Bronchial epithelial cell (primary cell): ENCODE results near the gene TBC1D22A. TPM values are rescaled to one million over a fixed set of nuclear protein-coding genes. Genes with fewer than 3 reads are reported as not detected.
A peak's percentile ranks its signal among the peaks of the same experiment; 100 is the strongest.

ENCODE experiments used
- DNase-seq: peaks from one replicate; pipeline ENCODE4 v3.0.0-alpha.2; 2010; ENCODE audit warnings: low read depth
- FAIRE-seq: peaks from 2 replicates; lab custom pipeline; 2011; peaks lifted over from hg19 to GRCh38; lab: Jason Lieb, UNC
- H3K27me3 ChIP-seq: 2 replicates; pipeline ENCODE4 v1.5.1; 2011; ENCODE audit warnings: low read length; ENCODE audit not compliant: control insufficient read depth, insufficient read depth
- H3K36me3 ChIP-seq: 2 replicates; pipeline ENCODE4 v1.5.1; 2011; ENCODE audit warnings: low read length; ENCODE audit not compliant: control insufficient read depth, insufficient read depth
- H3K4me3 ChIP-seq: 2 replicates; pipeline ENCODE4 v1.5.1; 2011; ENCODE audit warnings: mild to moderate bottlenecking, low read depth, low read length, control low read depth
- CTCF ChIP-seq: IDR thresholded peaks from 2 replicates; pipeline ENCODE4 v1.5.1; 2011; ENCODE audit warnings: mild to moderate bottlenecking, moderate library complexity, low read length, control low read depth, inconsistent platforms; ENCODE audit not compliant: insufficient read depth, severe bottlenecking
- total RNA-seq: library from RNA; depleted of rRNA; stranded (reverse); fragments of >200 nt; gene quantifications from 2 replicates; pipeline ENCODE4 v1.2.1, GENCODE V29; 2014

TBC1D22A gene
- total RNA-seq, 1 donor from 2014 or later = 10.0 TPM

GRCh38 chr22:47084226-47084625, 321.8 kb downstream of the TBC1D22A start:
- H3K36me3 ChIP-seq = no peaks in the 10 kb centered on the region
- TF ChIP-seq CTCF = no peak
- FAIRE-seq (no peak), DNase-seq (no peak)
- H3K27me3 ChIP-seq = no peaks in the 10 kb centered on the region
- no peak overlapping the region for H3K4me3 ChIP-seq

- H3K27me3 ChIP-seq = no peaks in the 10 kb centered on the region
- no peak for TF ChIP-seq CTCF
- no peak for FAIRE-seq
- no peak for DNase-seq
- no peak overlapping the region for H3K4me3 ChIP-seq
- no peaks in the 10 kb centered on the region for H3K36me3 ChIP-seq
Measured at GRCh38 chr22:47086596-47087248, 324.3 kb downstream of the TBC1D22A start.

- no peak overlapping the region for H3K4me3 ChIP-seq
- no peak for TF ChIP-seq CTCF
- no peaks in the 10 kb centered on the region for H3K27me3 ChIP-seq
- FAIRE-seq (no peak), DNase-seq (no peak)
- no peaks in the 10 kb centered on the region for H3K36me3 ChIP-seq
Measured at GRCh38 chr22:47088480-47089158, 326.2 kb downstream of the TBC1D22A start.

GRCh38 chr22:47089374-47089773, 326.9 kb downstream of the TBC1D22A start:
- Histone ChIP-seq H3K4me3 (no peak overlapping the region), H3K27me3 (no peaks in the 10 kb centered on the region), H3K36me3 (no peaks in the 10 kb centered on the region)
- FAIRE-seq = no peak
- TF ChIP-seq CTCF = no peak
- no peak for DNase-seq

DNA sequence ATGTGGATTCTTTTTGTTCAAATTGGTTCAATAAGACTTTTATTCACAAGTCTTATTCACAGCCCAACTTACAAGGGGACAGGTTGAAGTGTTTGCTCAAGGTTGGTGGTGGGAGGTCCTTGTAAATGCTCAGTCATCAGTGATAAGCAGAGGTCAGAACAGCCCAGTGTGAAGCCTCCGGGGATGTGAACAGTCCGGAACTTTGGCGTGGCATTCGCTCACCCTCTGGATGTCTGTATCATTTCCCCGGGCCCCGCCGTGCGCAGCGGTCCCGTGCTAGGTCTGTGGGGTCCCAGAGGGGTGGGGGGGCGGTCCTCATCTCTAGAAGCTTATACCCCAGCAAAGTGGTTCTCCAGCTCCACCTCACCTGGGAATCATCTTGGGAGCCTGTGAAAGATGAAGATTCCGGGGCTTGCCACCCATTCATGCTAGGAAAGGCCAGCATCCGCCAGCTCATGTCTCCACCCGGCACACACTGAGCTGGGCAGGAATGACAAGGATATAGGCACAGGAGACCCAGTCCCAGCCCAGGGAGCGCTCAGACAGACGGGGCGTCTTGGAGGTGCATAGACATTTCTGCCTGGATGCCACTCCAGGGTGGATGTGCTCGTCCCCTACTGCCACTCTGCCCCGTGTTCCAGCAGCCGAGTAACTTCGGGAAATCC, 327.5 kb downstream of the TBC1D22A start:
- DNase-seq (peak; percentile 28), FAIRE-seq (no peak)
- Histone ChIP-seq H3K36me3 (no peaks in the 10 kb centered on the region), H3K4me3 (no peak overlapping the region), H3K27me3 (no peaks in the 10 kb centered on the region)
- TF ChIP-seq CTCF = no peak
